H1 (cell line): ENCODE measurements around the gene NLRC3. TPM values are rescaled to one million over a fixed set of nuclear protein-coding genes. Genes with fewer than 3 reads are reported as not detected.

Experiments used
- CTCF ChIA-PET: fragments of 300-600 bp; sonication (Branson Sonifier 250); formaldehyde crosslinking; loops from one replicate; lab custom pipeline; 2021; ENCODE audit not compliant: partially characterized antibody; lab: Charles Lee
- POLR2A ChIA-PET: fragments of 300-600 bp; sonication (Branson Sonifier 250); formaldehyde crosslinking; loops from one replicate; lab custom pipeline; 2021; ENCODE audit warnings: inconsistent platforms; ENCODE audit not compliant: partially characterized antibody; lab: Charles Lee
- DNase-seq, 2 experiments: peaks; one replicate each; pipeline versions ENCODE4 v3.0.0 to v3.0.0-alpha.2; 2010 to 2022; ENCODE audit warnings: low spot score in 2 of 2, low read depth in 1 of 2, mixed read lengths in 1 of 2
- FAIRE-seq: peaks from 2 replicates; lab custom pipeline; 2011; peaks lifted over from hg19 to GRCh38; lab: Jason Lieb, UNC
- H2AFZ ChIP-seq: 2 replicates; pipeline ENCODE4 v1.8.1; 2012; ENCODE audit warnings: low read length, inconsistent platforms
- H2AK5ac ChIP-seq: 2 replicates; pipeline ENCODE4 v1.6.1; 2013; ENCODE audit warnings: low read depth, low read length
- H2BK120ac ChIP-seq: replicated peaks from 2 replicates; pipeline ENCODE3; 2013; ENCODE audit warnings: low read depth, low read length, inconsistent platforms
- H2BK12ac ChIP-seq: 2 replicates; pipeline ENCODE4 v1.6.1; 2013; ENCODE audit warnings: low read depth, low read length
- H2BK15ac ChIP-seq: 2 replicates; pipeline ENCODE4 v1.6.1; 2013; ENCODE audit warnings: low read length
- H2BK20ac ChIP-seq: 2 replicates; pipeline ENCODE4 v1.6.1; 2013; ENCODE audit warnings: low read length
- H2BK5ac ChIP-seq: 2 replicates; pipeline ENCODE4 v1.6.1; 2013; ENCODE audit warnings: low read depth, low read length
- H3K14ac ChIP-seq: 2 replicates; pipeline ENCODE4 v1.6.1; 2013; ENCODE audit warnings: inconsistent platforms; ENCODE audit not compliant: insufficient read length
- H3K18ac ChIP-seq: 2 replicates; pipeline ENCODE4 v1.6.1; 2013; ENCODE audit warnings: low read length; ENCODE audit errors: extremely low read depth
- H3K23ac ChIP-seq: 2 replicates; pipeline ENCODE4 v1.6.1; 2013; ENCODE audit warnings: inconsistent platforms; ENCODE audit not compliant: insufficient read length
- H3K23me2 ChIP-seq: 2 replicates; pipeline ENCODE4 v1.6.1; 2013; ENCODE audit warnings: low read depth, low read length
- H3K27ac ChIP-seq: 2 replicates; pipeline ENCODE4 v1.6.1; 2011; ENCODE audit warnings: low read depth, low read length, inconsistent platforms
- H3K27me3 ChIP-seq, 4 experiments: replicated peaks in 1 of 4; 1 replicate in 1 of 4; 2 replicates in 3 of 4; pipeline versions ENCODE4 v1.6.1 to v1.8.1; 2011 to 2013; ENCODE audit warnings: low read length in 3 of 4, mild to moderate bottlenecking in 3 of 4, inconsistent platforms in 2 of 4, mixed read lengths in 2 of 4, moderate library complexity in 1 of 4; ENCODE audit not compliant: control insufficient read depth in 3 of 4, insufficient read depth in 3 of 4; ENCODE audit errors: extremely low read depth in 1 of 4
- H3K36me3 ChIP-seq, 4 experiments: 2 replicates each; pipeline versions ENCODE4 v1.6.1 to v1.8.1; 2011 to 2013; ENCODE audit warnings: mild to moderate bottlenecking in 4 of 4, low read length in 3 of 4, moderate library complexity in 2 of 4, control low read depth in 1 of 4, inconsistent platforms in 1 of 4; ENCODE audit not compliant: insufficient read depth in 4 of 4, control insufficient read depth in 2 of 4
- H3K4ac ChIP-seq: replicated peaks from 2 replicates; pipeline ENCODE3; 2013; ENCODE audit warnings: low read length, low read depth, mixed read lengths, inconsistent platforms; ENCODE audit not compliant: insufficient read length
- H3K4me1 ChIP-seq, 4 experiments: replicated peaks in 1 of 4; 1 replicate in 1 of 4; 2 replicates in 3 of 4; pipeline versions ENCODE4 v1.6.1 to v1.8.1; 2011 to 2013; ENCODE audit warnings: low read length in 3 of 4, inconsistent platforms in 2 of 4, mixed read lengths in 1 of 4; ENCODE audit not compliant: insufficient read depth in 4 of 4, control insufficient read depth in 3 of 4
- H3K4me2 ChIP-seq, 2 experiments: 2 replicates each; pipeline versions ENCODE4 v1.6.1 to v1.8.1; 2011 to 2013; ENCODE audit warnings: low read depth in 2 of 2, low read length in 2 of 2, control low read depth in 1 of 2, inconsistent platforms in 1 of 2, mild to moderate bottlenecking in 1 of 2; ENCODE audit not compliant: insufficient read depth in 1 of 2
- H3K4me3 ChIP-seq, 4 experiments: fragments of 200-600, 300-600 bp in 1 of 4; sonication (generic), shearing (Covaris generic), sonication (Bioruptor Twin) in 1 of 4; 2 replicates each; pipeline versions ENCODE4 v1.5.1 to v1.8.1; 2011 to 2016; ENCODE audit warnings: low read length in 4 of 4, low read depth in 3 of 4, control low read depth in 2 of 4, inconsistent platforms in 2 of 4, mild to moderate bottlenecking in 2 of 4, mixed read lengths in 1 of 4, moderate library complexity in 1 of 4; ENCODE audit not compliant: insufficient read depth in 2 of 4; ENCODE audit errors: extremely low read depth in 1 of 4
- H3K56ac ChIP-seq: replicated peaks from 2 replicates; pipeline ENCODE3; 2013; ENCODE audit warnings: low read depth, mild to moderate bottlenecking, mixed read lengths, low read length, inconsistent platforms; ENCODE audit not compliant: insufficient read length
- H3K79me1 ChIP-seq: 2 replicates; pipeline ENCODE4 v1.6.1; 2013; ENCODE audit warnings: low read depth, low read length, control low read depth
- H3K79me2 ChIP-seq, 2 experiments: 2 replicates each; pipeline versions ENCODE4 v1.6.1 to v1.8.1; 2012 to 2013; ENCODE audit warnings: low read length in 2 of 2, mild to moderate bottlenecking in 2 of 2, inconsistent platforms in 1 of 2; ENCODE audit not compliant: insufficient read depth in 2 of 2, control insufficient read depth in 1 of 2
- H3K9ac ChIP-seq, 4 experiments: replicated peaks in 1 of 4; 1 replicate in 1 of 4; 2 replicates in 3 of 4; pipeline versions ENCODE4 v1.6.1 to v1.8.1; 2011 to 2013; ENCODE audit warnings: low read depth in 3 of 4, low read length in 3 of 4, control low read depth in 2 of 4, mild to moderate bottlenecking in 2 of 4, moderate library complexity in 2 of 4, inconsistent platforms in 1 of 4; ENCODE audit errors: extremely low read depth in 1 of 4
- H3K9me3 ChIP-seq, 2 experiments: 2 replicates each; pipeline versions ENCODE4 v1.6.1 to v1.8.1; 2012 to 2013; ENCODE audit warnings: mild to moderate bottlenecking in 2 of 2, moderate library complexity in 2 of 2, control low read depth in 1 of 2, inconsistent platforms in 1 of 2, low read depth in 1 of 2, low read length in 1 of 2, mixed read lengths in 1 of 2; ENCODE audit not compliant: insufficient read depth in 2 of 2
- H4K20me1 ChIP-seq, 2 experiments: replicated peaks in 1 of 2; 2 replicates each; pipeline versions ENCODE3 to v1.8.1; 2011 to 2013; ENCODE audit warnings: inconsistent platforms in 2 of 2, low read length in 2 of 2, mild to moderate bottlenecking in 1 of 2; ENCODE audit not compliant: insufficient read depth in 2 of 2, control insufficient read depth in 1 of 2
- H4K5ac ChIP-seq: 2 replicates; pipeline ENCODE4 v1.6.1; 2013; ENCODE audit warnings: low read length, low read depth, mixed read lengths, inconsistent platforms; ENCODE audit not compliant: insufficient read length
- H4K8ac ChIP-seq: 2 replicates; pipeline ENCODE4 v1.8.0; 2013; ENCODE audit warnings: mild to moderate bottlenecking, moderate library complexity, low read length, inconsistent platforms; ENCODE audit not compliant: insufficient read depth; ENCODE audit errors: extremely low read depth
- H4K91ac ChIP-seq: replicated peaks from 2 replicates; pipeline ENCODE3; 2013; ENCODE audit warnings: low read length, mixed read lengths, inconsistent platforms; ENCODE audit not compliant: insufficient read length
- ASH2L ChIP-seq: fragments of 200-600, 300-600 bp; sonication (generic); IDR thresholded peaks from one replicate; pipeline ENCODE4 v1.7.1; 2017; ENCODE audit warnings: low read length
- EP300 ChIP-seq, 2 experiments: IDR thresholded peaks; 1 replicate in 1 of 2; 2 replicates in 1 of 2; pipeline ENCODE4 v1.6.1; 2011 to 2012; ENCODE audit warnings: low read depth in 2 of 2, low read length in 2 of 2, mild to moderate bottlenecking in 2 of 2, borderline replicate concordance in 1 of 2, inconsistent platforms in 1 of 2, moderate library complexity in 1 of 2
- FOSL1 ChIP-seq: IDR thresholded peaks from 2 replicates; pipeline ENCODE4 v1.6.1; 2011; ENCODE audit warnings: mild to moderate bottlenecking, low read depth, low read length, moderate library complexity; ENCODE audit not compliant: insufficient read depth
- TAF7 ChIP-seq: optimal IDR thresholded peaks from 2 replicates; pipeline ENCODE3; 2011; ENCODE audit warnings: low read depth, mild to moderate bottlenecking, inconsistent platforms, low read length, moderate library complexity, borderline replicate concordance
- WGBS, 2 experiments: shearing (Covaris generic) in 1 of 2; methylation state at CpG; one replicate each; pipeline versions ENCODE4 v1.1.6 to v1.1.7; 2013 to 2015; ENCODE audit warnings: low lambda C conversion rate in 2 of 2, mixed read lengths in 2 of 2, inconsistent platforms in 1 of 2, low coverage in 1 of 2, missing lambda C conversion rate in 1 of 2; ENCODE audit not compliant: insufficient replicate concordance in 2 of 2, insufficient coverage in 1 of 2, insufficient read length in 1 of 2; ENCODE audit errors: extremely low coverage in 1 of 2, missing lambda C conversion rate in 1 of 2; 5-methylcytosine and 5-hydroxymethylcytosine counted together
- polyA plus RNA-seq, 7 experiments: library from polyadenylated mRNA; depleted of rRNA in 3 of 7; stranded (reverse) in 5 of 7; unstranded in 2 of 7; fragments of >200 nt in 5 of 7; fragments of 200-250 nt in 2 of 7; gene quantifications; 1 replicate in 5 of 7; 2 replicates in 1 of 7; 4 replicates in 1 of 7; pipeline versions ENCODE4 v1.2.1 to v1.2.3, GENCODE V29; 2011 to 2013; ENCODE audit warnings: missing spikeins in 2 of 7, mixed read lengths in 2 of 7
- total RNA-seq: library from RNA; stranded (reverse); fragmentation: NEBNext Ultra II Directional; extraction: Animal tissue kit (Norgen Biotek cat#: 25700); gene quantifications from 2 replicates; pipeline ENCODE4 v1.2.1, GENCODE V29; 2021

Gene NLRC3
- total and polyA plus RNA-seq, 2 of the 8 experiments (the other 6 are each of a cell fraction or from before 2014, with no cell fraction given): 0.18 to 0.20 TPM

DNA sequence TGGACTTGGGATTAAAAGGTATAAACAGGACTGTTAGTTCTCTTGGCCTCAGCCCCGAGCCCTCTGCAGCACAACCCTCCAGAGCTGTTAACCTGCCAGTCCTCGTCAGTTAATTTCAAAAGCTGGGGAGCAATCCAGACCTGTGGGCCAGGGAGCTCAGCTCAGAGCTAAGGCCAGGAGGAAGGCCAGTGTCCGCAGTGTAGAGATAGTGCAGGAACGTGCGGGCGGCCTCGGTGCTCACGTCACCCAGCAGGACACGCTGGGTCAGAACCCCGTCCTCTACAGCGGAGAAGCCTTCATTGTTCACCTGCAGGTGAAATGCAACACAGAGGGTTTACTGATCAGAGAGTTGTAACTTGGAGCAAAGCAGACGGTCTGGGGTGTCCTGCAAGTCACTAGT is 15.4 kb upstream of the NLRC3 start:
- Histone ChIP-seq H3K23ac (no peak overlapping the region), H2AK5ac (no peak overlapping the region)

More for the DNA sequence above, 15.4 kb upstream of the NLRC3 start:
- Histone ChIP-seq H3K27ac (no peak overlapping the region), H3K4me1 (peaks cover 0 to 2% (median under 1%) of the 10 kb centered on the region in 4 experiments; a peak in 2 of 7 replicates), H3K9me3 (no peaks in the 10 kb centered on the region), H3K56ac (no peak overlapping the region), H2BK120ac (no peak overlapping the region), H3K79me2 (no peaks in the 10 kb centered on the region), H3K79me1 (no peaks in the 10 kb centered on the region), H2BK20ac (no peak overlapping the region), H3K27me3 (no peaks in the 10 kb centered on the region), H3K9ac (no peak overlapping the region), H2BK5ac (no peak overlapping the region), H3K36me3 (peaks cover 0 to 12% (median 4%) of the 10 kb centered on the region in 4 experiments; a peak in 5 of 8 replicates), H3K4me3 (no peak overlapping the region), H2BK12ac (no peak overlapping the region), H3K23me2 (no peaks in the 10 kb centered on the region), H3K18ac (no peak overlapping the region), H2BK15ac (no peak overlapping the region), H2AFZ (no peak overlapping the region), H3K4me2 (no peak overlapping the region), H4K8ac (no peak overlapping the region), H4K5ac (no peak overlapping the region), H3K14ac (no peak overlapping the region), H4K20me1 (peaks cover 0 to 3% of the 10 kb centered on the region in 2 experiments), H3K4ac (no peak overlapping the region), H4K91ac (no peak overlapping the region)
- FAIRE-seq (no peak), DNase-seq (no peak)
- TF ChIP-seq ASH2L (no peak), EP300 (IDR thresholded peaks at IDR 0.05; ENCODE audit: borderline replicate concordance in 1 of 2, low read depth in 2 of 2, low read length in 2 of 2) (no peak), FOSL1 (no peak), TAF7 (no peak)
- ChIA-PET CTCF (no interaction called here), POLR2A (interaction anchor here (1.0 to 2.0 kb wide), 2 partner anchors 12 to 70 kb away, joined by 3 to 5 read pairs; no protein-coding TSS in a partner anchor)
- WGBS, 2 experiments: 96% methylated on average over 12 of the region's 12 CpGs; no CpG with 5 or more reads in 1 of the 2 experiments
